Bone marrow (tissue), 2 donors: ENCODE results near the gene CYSRT1.
"Not testable (repeated sequence)": the region's sequence is repeated elsewhere in the genome, so short reads cannot be mapped to it uniquely, and the experiment has no call there.

Experiments
- DNase-seq, 2 donors: peaks; one replicate each; lab custom pipeline; 2025; lab: John Stamatoyannopoulos, UW

Gene CYSRT1

GRCh38 chr9:137237759-137238726 lies 13.1 kb downstream of the CYSRT1 start:
- no peak for DNase-seq

GRCh38 chr9:137239541-137240200 lies 14.7 kb downstream of the CYSRT1 start:
- DNase-seq = not testable (repeated sequence)

- peak in 1 of 2 donors; percentile 28 for DNase-seq
Measured at GRCh38 chr9:137240318-137240840, 15.4 kb downstream of the CYSRT1 start.

- DNase-seq = peak; percentile 97 to 100
Measured at GRCh38 chr9:137240841-137241489, 16.0 kb downstream of the CYSRT1 start, which contains the start of gene TUBB4B. TUBB4B (plus strand) TSS chr9:137241287; CDS start chr9:137241361, 74 bp downstream.

GRCh38 chr9:137241490-137242268 lies 16.7 kb downstream of the CYSRT1 start:
- DNase-seq = peak in 1 of 2 donors; percentile 80

GRCh38 chr9:137242269-137243203 lies 17.6 kb downstream of the CYSRT1 start:
- no peak for DNase-seq

GRCh38 chr9:137243266-137243625 lies 18.3 kb downstream of the CYSRT1 start:
- DNase-seq = not testable (repeated sequence)

GRCh38 chr9:137243626-137244485 lies 18.9 kb downstream of the CYSRT1 start:
- DNase-seq = no peak

- DNase-seq = no peak
Measured at GRCh38 chr9:137244486-137245449, 19.8 kb downstream of the CYSRT1 start.

- DNase-seq = no peak
Measured at GRCh38 chr9:137245450-137246421, 20.8 kb downstream of the CYSRT1 start.

- no peak for DNase-seq
Measured at GRCh38 chr9:137247135-137247915, 22.4 kb downstream of the CYSRT1 start.

GRCh38 chr9:137247916-137248175 lies 22.9 kb downstream of the CYSRT1 start:
- no peak for DNase-seq

GRCh38 chr9:137250329-137251193 lies 25.6 kb downstream of the CYSRT1 start:
- no peak for DNase-seq

- no peak for DNase-seq
Measured at GRCh38 chr9:137251194-137251461, 26.2 kb downstream of the CYSRT1 start, which contains the start of gene STPG3. STPG3 (plus strand) TSS chr9:137251286; CDS start chr9:137251287, 1 bp downstream.

GRCh38 chr9:137251490-137252268 lies 26.7 kb downstream of the CYSRT1 start:
- no peak for DNase-seq
